Uterus (tissue), 4 donors: ENCODE results near the gene GJB1. TPM values are rescaled to one million over a fixed set of nuclear protein-coding genes. Genes with fewer than 3 reads are reported as not detected.

Experiments
- DNase-seq, 2 donors: peaks; one replicate each; pipeline ENCODE4 v3.0.0-alpha.2; 2019 to 2020
- H3K27ac ChIP-seq, 2 donors: fragments of 200-600 bp; sonication (generic); 1 replicate in 1 of 2; 2 replicates in 1 of 2; pipeline ENCODE4 v1.5.1; 2016 to 2018
- H3K27me3 ChIP-seq, 2 donors: fragments of 200-600 bp; sonication (generic); one replicate each; pipeline ENCODE4 v1.5.1; 2018 to 2019; ENCODE audit warnings: control low read depth in 1 of 2
- H3K36me3 ChIP-seq, 2 donors: fragments of 200-600 bp; sonication (generic); one replicate each; pipeline ENCODE4 v1.5.1; 2019; ENCODE audit warnings: control low read depth in 1 of 2
- H3K4me1 ChIP-seq, 2 donors: fragments of 200-600 bp; sonication (generic); one replicate each; pipeline ENCODE4 v1.5.1; 2018 to 2019; ENCODE audit warnings: control low read depth in 1 of 2
- H3K4me3 ChIP-seq, 2 donors: fragments of 200-600 bp; sonication (generic); 1 replicate in 1 of 2; 2 replicates in 1 of 2; pipeline ENCODE4 v1.5.1; 2018 to 2019; ENCODE audit warnings: mild to moderate bottlenecking in 1 of 2
- H3K9me3 ChIP-seq, 2 donors: fragments of 200-600 bp; sonication (generic); one replicate each; pipeline ENCODE4 v1.5.1; 2019; ENCODE audit warnings: control low read depth in 1 of 2
- CTCF ChIP-seq, 4 experiments: fragments of 200-600 bp in 2 of 4; fragments of 450-650 bp in 2 of 4; sonication (generic) in 2 of 4; IDR thresholded peaks; one replicate each; pipeline ENCODE4 v1.5.1; 2016 to 2019; ENCODE audit warnings: antibody characterized with exemption in 4 of 4, mild to moderate bottlenecking in 2 of 4, moderate library complexity in 1 of 4
- POLR2A ChIP-seq, 2 donors: fragments of 450-650 bp; IDR thresholded peaks; one replicate each; pipeline ENCODE4 v1.6.1; 2016; ENCODE audit warnings: antibody characterized with exemption in 2 of 2, mild to moderate bottlenecking in 1 of 2, moderate library complexity in 1 of 2
- intact Hi-C: fragments of 100-400 bp; cut with DNase I; formaldehyde crosslinking; loops from one replicate; pipeline ENCODE4 v1.15.1; 2023; ENCODE audit warnings: low total_unique reads
- total RNA-seq, 4 donors: library from RNA; depleted of rRNA in 3 of 4; stranded (reverse); fragments of >200 nt in 3 of 4; gene quantifications; one replicate each; pipeline versions ENCODE4 v1.1.0 to v1.2.4, GENCODE V29; 2014 to 2023
- donor health status: DM: yes; HTN: yes; CAD: no.

Gene GJB1
- total RNA-seq, 4 donors from 2014 or later = 0.27 to 5.9 (median 3.0) TPM; not detected in 1

DNA sequence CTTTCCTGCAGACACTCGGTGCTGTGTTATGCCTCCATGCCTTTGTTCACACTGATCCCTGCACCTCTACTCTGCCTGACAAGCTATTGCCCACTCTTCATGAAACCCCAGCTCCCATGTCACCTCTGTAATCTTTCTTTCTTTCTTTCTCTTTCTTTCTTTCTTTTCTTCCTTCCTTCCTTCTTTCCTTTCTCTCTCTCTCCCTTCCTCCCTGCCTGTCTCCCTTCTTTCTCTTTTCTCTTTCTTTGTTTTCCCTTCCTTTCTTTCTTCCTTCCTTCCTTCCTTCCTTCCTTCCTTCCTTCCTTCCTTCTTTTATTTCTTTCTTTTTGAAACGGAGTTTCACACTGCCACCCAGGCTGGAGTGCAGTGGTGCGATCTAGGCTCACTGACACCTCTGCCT lies 12.5 kb downstream of the GJB1 start:
- Histone ChIP-seq H3K36me3 (no peaks in the 10 kb centered on the region), H3K9me3 (no peaks in the 10 kb centered on the region), H3K4me1 (no peaks in the 10 kb centered on the region), H3K27ac (no peak overlapping the region), H3K27me3 (no peaks in the 10 kb centered on the region), H3K4me3 (no peak overlapping the region)
- intact Hi-C loops = no loop called here
- DNase-seq = no peak
- TF ChIP-seq POLR2A (IDR thresholded peaks at IDR 0.05) = no peak
- no peak for TF ChIP-seq CTCF (IDR thresholded peaks at IDR 0.05)

DNA sequence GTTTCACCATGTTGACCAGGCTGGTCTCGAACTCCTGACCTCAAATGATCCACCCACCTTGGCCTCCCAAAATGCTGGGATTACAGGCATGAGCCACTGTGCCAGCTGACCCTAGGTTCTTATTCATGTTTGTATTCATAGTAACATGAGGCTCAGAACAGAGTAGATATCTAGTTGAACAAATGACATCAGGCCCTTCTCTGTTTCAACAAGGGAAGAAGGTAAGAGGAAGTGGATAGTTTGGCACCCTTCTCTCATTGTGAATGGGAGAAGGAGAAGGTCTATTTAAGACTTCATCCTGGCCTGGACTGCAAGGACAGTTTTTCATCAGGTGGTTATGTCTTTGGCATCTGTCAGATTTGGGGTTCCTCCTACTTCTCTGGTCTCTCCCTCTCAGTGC lies 13.8 kb downstream of the GJB1 start:
- H3K4me1 ChIP-seq = no peaks in the 10 kb centered on the region
- H3K27me3 ChIP-seq = no peaks in the 10 kb centered on the region
- no peak for DNase-seq
- H3K36me3 ChIP-seq = no peaks in the 10 kb centered on the region
- H3K4me3 ChIP-seq = no peak overlapping the region
- H3K27ac ChIP-seq = no peak overlapping the region
- no peaks in the 10 kb centered on the region for H3K9me3 ChIP-seq
- no peak for TF ChIP-seq CTCF (IDR thresholded peaks at IDR 0.05)
- TF ChIP-seq POLR2A (IDR thresholded peaks at IDR 0.05) = no peak
- intact Hi-C loops = no loop called here

DNA sequence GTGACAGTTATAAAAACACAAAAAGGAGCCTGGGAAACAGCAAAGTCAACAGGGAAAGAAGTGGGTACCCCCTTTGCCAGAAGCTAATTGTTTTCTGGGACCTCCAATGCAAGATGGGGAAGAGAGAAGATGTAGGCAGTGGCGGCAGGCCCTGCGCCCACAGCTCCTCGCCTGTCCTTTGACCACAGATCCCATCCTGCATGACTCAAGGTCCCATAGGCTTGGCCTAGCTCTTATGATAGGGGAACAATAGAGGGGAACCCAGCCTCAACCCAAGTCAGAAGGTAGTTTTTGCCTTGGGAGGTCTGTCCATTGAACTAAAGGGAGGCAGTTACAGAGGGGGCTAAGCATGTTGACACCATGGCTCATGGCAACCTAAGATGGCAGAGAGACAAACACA lies 16.8 kb downstream of the GJB1 start:
- no peak for TF ChIP-seq POLR2A (IDR thresholded peaks at IDR 0.05)
- no peak for TF ChIP-seq CTCF (IDR thresholded peaks at IDR 0.05)
- intact Hi-C loops = no loop called here

DNA sequence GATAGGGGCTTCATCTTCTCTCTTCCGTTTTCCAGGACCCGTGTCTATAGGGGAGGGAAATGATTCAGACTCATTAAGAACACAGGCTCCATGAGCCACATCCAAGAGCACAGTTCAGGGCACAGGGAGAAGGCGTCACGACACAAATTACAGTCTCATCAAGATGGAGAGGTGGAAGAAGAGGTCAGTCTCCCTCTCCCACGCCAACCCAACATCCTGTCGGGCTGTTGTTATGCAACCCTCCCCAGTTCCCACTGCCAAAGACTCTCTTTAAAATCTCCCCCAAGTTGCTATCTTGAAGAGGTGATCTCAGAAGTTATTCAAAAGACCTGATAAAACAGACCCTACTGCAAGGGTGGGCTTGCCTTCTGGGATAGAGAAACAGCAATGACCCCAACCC lies 18.3 kb downstream of the GJB1 start:
- Histone ChIP-seq H3K36me3 (no peaks in the 10 kb centered on the region), H3K4me1 (no peaks in the 10 kb centered on the region), H3K27me3 (no peaks in the 10 kb centered on the region), H3K9me3 (no peaks in the 10 kb centered on the region), H3K4me3 (no peak overlapping the region), H3K27ac (no peak overlapping the region)
- TF ChIP-seq CTCF (IDR thresholded peaks at IDR 0.05) (no peak), POLR2A (IDR thresholded peaks at IDR 0.05) (no peak)
- intact Hi-C loops = no loop called here
- DNase-seq = no peak

More for the DNA sequence above, 16.8 kb downstream of the GJB1 start:
- H3K27ac ChIP-seq = no peak overlapping the region
- no peaks in the 10 kb centered on the region for H3K9me3 ChIP-seq
- no peaks in the 10 kb centered on the region for H3K27me3 ChIP-seq
- H3K4me3 ChIP-seq = no peak overlapping the region
- DNase-seq = no peak
- no peaks in the 10 kb centered on the region for H3K36me3 ChIP-seq
- no peaks in the 10 kb centered on the region for H3K4me1 ChIP-seq

DNA sequence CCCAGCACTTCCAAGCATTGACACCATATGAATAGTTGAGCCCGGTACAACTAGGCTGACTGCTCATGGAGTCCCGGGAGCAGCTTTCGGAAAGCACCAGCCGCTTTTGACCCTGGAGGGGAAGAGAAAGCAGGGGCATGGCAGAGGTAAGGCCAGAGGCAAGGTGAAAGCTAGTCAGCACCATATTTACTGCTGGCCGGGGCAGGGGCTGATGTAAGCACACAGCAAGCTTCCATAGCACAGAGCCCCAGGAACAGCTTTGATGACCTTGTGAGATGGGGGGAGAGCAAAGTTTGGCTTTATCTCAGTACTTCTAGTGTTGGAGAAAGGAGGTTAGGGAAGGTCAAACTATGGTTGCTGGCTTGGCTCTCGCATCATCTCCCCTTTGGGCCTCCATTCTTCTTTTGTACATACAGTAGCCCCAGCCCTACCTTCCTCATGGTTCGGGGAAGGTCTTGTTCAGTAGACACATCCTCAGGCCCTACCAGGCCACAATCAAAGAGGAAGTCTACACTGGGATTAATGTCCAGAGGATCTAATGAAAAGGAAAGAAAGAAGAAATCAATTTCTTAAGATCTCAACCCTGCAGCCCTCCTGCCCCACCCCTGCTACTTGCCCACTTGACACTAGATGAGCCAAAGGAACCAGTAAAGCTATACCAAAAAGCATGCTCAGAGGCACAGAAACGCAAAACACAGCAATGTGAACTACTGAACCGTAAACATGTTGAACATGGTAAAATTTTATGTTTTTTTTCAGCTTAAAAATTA lies 21.5 kb downstream of the GJB1 start:
- no peaks in the 10 kb centered on the region for H3K36me3 ChIP-seq
- no peak for TF ChIP-seq POLR2A (IDR thresholded peaks at IDR 0.05)
- no peak for TF ChIP-seq CTCF (IDR thresholded peaks at IDR 0.05)
- intact Hi-C loops = no loop called here

More for the DNA sequence above, 21.5 kb downstream of the GJB1 start:
- Histone ChIP-seq H3K27ac (no peak overlapping the region), H3K9me3 (no peaks in the 10 kb centered on the region), H3K4me3 (no peak overlapping the region), H3K4me1 (no peaks in the 10 kb centered on the region), H3K27me3 (no peaks in the 10 kb centered on the region)
- no peak for DNase-seq
